ENCODE measurements around the gene ENOSF1.

- TF ChIP-seq CTCF (conservative IDR thresholded peaks at IDR 0.05; ENCODE audit: low read length) (no peak), EZH2phosphoT487 (IDR thresholded peaks at IDR 0.05; ENCODE audit: borderline replicate concordance) (no peak)
Observed at GRCh38 chr18:754656-755055, 42.2 kb upstream of the ENOSF1 start.
